H1 (cell line): ENCODE results near the gene PTPN1.

Source experiments
- CBX5 ChIP-seq: fragments of 300-800, 300-1000 bp; sonication (generic); IDR thresholded peaks from 2 replicates; pipeline ENCODE4 v1.7.1; 2016; ENCODE audit warnings: antibody characterized with exemption, low read length, low read depth
- CHD2 ChIP-seq: IDR thresholded peaks from 2 replicates; pipeline ENCODE4 v1.6.1; 2012; ENCODE audit warnings: low read length, improper control_type of control experiment
- CTCF ChIP-seq, 3 experiments: IDR thresholded peaks; 1 replicate in 2 of 3; 2 replicates in 1 of 3; pipeline versions ENCODE4 v1.5.1 to v1.6.1; 2011; ENCODE audit warnings: low read length in 3 of 3, mild to moderate bottlenecking in 3 of 3, inconsistent platforms in 2 of 3, low read depth in 1 of 3, moderate library complexity in 1 of 3; ENCODE audit not compliant: insufficient read depth in 1 of 3; ENCODE audit errors: control extremely low read depth in 1 of 3
- E2F6 ChIP-seq: IDR thresholded peaks from 2 replicates; pipeline ENCODE4 v1.6.1; 2012; ENCODE audit warnings: inconsistent platforms
- NRF1 ChIP-seq: IDR thresholded peaks from 2 replicates; pipeline ENCODE4 v1.6.1; 2011; ENCODE audit warnings: mild to moderate bottlenecking, low read depth, low read length, improper control_type of control experiment
- POLR2A ChIP-seq, 2 experiments: IDR thresholded peaks; 1 replicate in 1 of 2; 2 replicates in 1 of 2; pipeline ENCODE4 v1.6.1; 2011; ENCODE audit warnings: low read depth in 2 of 2, low read length in 2 of 2, mild to moderate bottlenecking in 2 of 2; ENCODE audit errors: control extremely low read depth in 1 of 2
- POLR2AphosphoS5 ChIP-seq: IDR thresholded peaks from 2 replicates; pipeline ENCODE4 v1.6.1; 2011; ENCODE audit warnings: low read depth, low read length
- RAD21 ChIP-seq, 2 experiments: IDR thresholded peaks in 1 of 2; conservative IDR thresholded peaks in 1 of 2; 2 replicates each; pipeline ENCODE4 v1.6.1; 2011; ENCODE audit warnings: low read depth in 2 of 2, low read length in 2 of 2, improper control_type of control experiment in 1 of 2, inconsistent platforms in 1 of 2, mild to moderate bottlenecking in 1 of 2, moderate library complexity in 1 of 2
- RFX5 ChIP-seq: IDR thresholded peaks from 2 replicates; pipeline ENCODE4 v1.6.1; 2011; ENCODE audit warnings: low read depth, low read length, improper control_type of control experiment, borderline replicate concordance
- SAP30 ChIP-seq: fragments of 300-600 bp; sonication (generic); IDR thresholded peaks from 2 replicates; pipeline ENCODE4 v1.7.1; 2012; ENCODE audit warnings: low read length, moderate library complexity, mild to moderate bottlenecking, inconsistent platforms; ENCODE audit not compliant: insufficient read depth, insufficient replicate concordance

- no peak for TF ChIP-seq NRF1
- TF ChIP-seq CTCF (IDR thresholded peaks at IDR 0.05; ENCODE audit: control extremely low read depth in 1 of 3, insufficient read depth in 1 of 3, low read depth in 1 of 3, low read length in 3 of 3) = no peak
- TF ChIP-seq POLR2A (IDR thresholded peaks at IDR 0.05; ENCODE audit: control extremely low read depth in 1 of 2, low read depth in 2 of 2, low read length in 2 of 2) = no peak
- TF ChIP-seq CBX5 = no peak
- TF ChIP-seq POLR2AphosphoS5 = no peak
- TF ChIP-seq SAP30 = no peak
- TF ChIP-seq E2F6 = no peak
- no peak for TF ChIP-seq RFX5
- no peak for TF ChIP-seq CHD2
- TF ChIP-seq RAD21 (IDR thresholded peaks at IDR 0.05 in 1 of 2, conservative IDR thresholded peaks at IDR 0.05 in 1 of 2; ENCODE audit: low read depth in 2 of 2, low read length in 2 of 2) = no peak
Measured at GRCh38 chr20:50472693-50473664, 37.2 kb upstream of the PTPN1 start.
